Motor neuron (in vitro differentiated cells): ENCODE results near the gene KREMEN1. TPM values are rescaled to one million over a fixed set of nuclear protein-coding genes. Genes with fewer than 3 reads are reported as not detected.

ENCODE experiments used
- ATAC-seq, 8 experiments: fragments of 200-7000 bp; cut with Tn5 transposase; replicated peaks in 6 of 8; 2 replicates each; pipeline ENCODE4 v1.8.0; 2021; ENCODE audit warnings: mild to moderate bottlenecking in 8 of 8, moderate library complexity in 8 of 8
- H3K27ac ChIP-seq, 2 donors: fragments of 250-450 bp; sonication (Bioruptor Pico); 2 replicates each; pipeline ENCODE4 v1.9.0; 2021; ENCODE audit warnings: antibody characterized with exemption in 2 of 2, mild to moderate bottlenecking in 2 of 2, moderate library complexity in 1 of 2
- H3K4me1 ChIP-seq, 2 donors: fragments of 250-450 bp; sonication (Bioruptor Pico); replicated peaks in 1 of 2; 2 replicates each; pipeline ENCODE4 v1.6.1; 2021; ENCODE audit warnings: antibody characterized with exemption in 2 of 2, mild to moderate bottlenecking in 2 of 2, moderate library complexity in 1 of 2
- H3K4me3 ChIP-seq, 5 donors: fragments of 250-450 bp; sonication (Bioruptor Pico); 2 replicates each; pipeline ENCODE4 v1.9.0; 2021; ENCODE audit warnings: antibody characterized with exemption in 5 of 5, mild to moderate bottlenecking in 5 of 5, moderate library complexity in 4 of 5
- WGBS, 10 experiments: fragments of 450-650 bp; shearing (Covaris generic); methylation state at CpG; one replicate each; pipeline ENCODE4 v1.0.0; 2022; 5-methylcytosine and 5-hydroxymethylcytosine counted together
- in situ Hi-C, 9 experiments: fragments of 400-800 bp; cut with MboI; loops; one replicate each; pipeline ENCODE4 v1.15.0; 2021; ENCODE audit warnings: low sequenced_read_pairs in 9 of 9, low pct_unique_long_range_greater_than_20kb in 2 of 9; ENCODE audit not compliant: unreplicated experiment in 9 of 9
- total RNA-seq, 8 experiments: library from RNA; unstranded; fragments of 300-600 nt; gene quantifications; 2 replicates each; pipeline versions ENCODE4 v1.2.3 to v1.2.4, GENCODE V29; 2022

Gene KREMEN1
- total RNA-seq, 8 experiments from 2014 or later = 3.3 to 16.5 (median 6.4) TPM

GRCh38 chr22:29147331-29147899, 74.6 kb downstream of the KREMEN1 start:
- Histone ChIP-seq H3K4me1 (peaks cover 19 to 30% of the 10 kb centered on the region in 2 donors), H3K27ac (no peak overlapping the region), H3K4me3 (no peak overlapping the region)
- in situ Hi-C loops = loop anchor here in 1 of 9 experiments (10.0 kb wide), 1 partner anchor 293 kb away; no protein-coding TSS in a partner anchor
- peak in 5 of 8 experiments; percentile 20 to 70 (median 51) for ATAC-seq
- 56 to 93% (median 86%) methylated on average over 3 to 4 of the region's 9 CpGs; no CpG with 5 or more reads in 4 of the 10 experiments for WGBS, 10 experiments

DNA sequence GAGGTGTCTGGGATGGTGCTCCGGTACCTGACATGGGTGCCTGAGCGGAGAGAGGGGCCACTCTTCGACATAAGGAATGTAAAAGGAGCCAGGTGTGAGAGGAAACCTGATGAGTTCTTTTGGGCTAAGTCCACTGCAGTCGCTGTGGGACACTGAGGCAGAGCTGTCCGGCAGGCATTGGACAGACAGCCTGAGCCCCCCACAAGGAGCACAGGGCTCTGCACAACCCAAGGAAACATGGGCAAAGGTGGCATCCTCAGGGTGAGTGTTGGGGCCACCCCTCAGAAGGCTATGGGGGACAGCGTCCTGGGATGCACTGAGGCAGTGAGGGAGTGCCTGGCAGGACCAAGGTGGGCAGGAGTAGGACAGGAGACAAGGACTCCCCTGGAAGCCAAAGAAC, 75.2 kb downstream of the KREMEN1 start:
- in situ Hi-C loops = loop anchor here in 1 of 9 experiments (10.0 kb wide), 1 partner anchor 293 kb away; no protein-coding TSS in a partner anchor
- H3K4me3 ChIP-seq = no peak overlapping the region
- H3K4me1 ChIP-seq = peaks cover 25 to 35% of the 10 kb centered on the region in 2 donors
- 40 to 100% (median 50%) methylated on average over 1 to 3 of the region's 6 CpGs; no CpG with 5 or more reads in 5 of the 10 experiments for WGBS, 10 experiments
- no peak for ATAC-seq
- H3K27ac ChIP-seq = no peak overlapping the region

GRCh38 chr22:29148826-29149225, 76.0 kb downstream of the KREMEN1 start:
- no peak for ATAC-seq
- H3K4me3 ChIP-seq = no peak overlapping the region
- in situ Hi-C loops = loop anchor here in 1 of 9 experiments (10.0 kb wide), 1 partner anchor 294 kb away; no protein-coding TSS in a partner anchor
- 60 to 100% (median 94%) methylated on average over 1 to 4 of the region's 10 CpGs; no CpG with 5 or more reads in 5 of the 10 experiments for WGBS, 10 experiments
- H3K4me1 ChIP-seq = peaks cover 31 to 35% of the 10 kb centered on the region in 2 donors
- H3K27ac ChIP-seq = no peak overlapping the region

GRCh38 chr22:29149841-29150555, 77.2 kb downstream of the KREMEN1 start:
- WGBS, 10 experiments = 13 to 100% (median 57%) methylated on average over 1 to 6 of the region's 16 CpGs; no CpG with 5 or more reads in 3 of the 10 experiments
- in situ Hi-C loops = loop anchor here in 1 of 9 experiments (10.0 kb wide), 1 partner anchor 295 kb away; no protein-coding TSS in a partner anchor
- Histone ChIP-seq H3K27ac (no peak overlapping the region), H3K4me3 (no peak overlapping the region), H3K4me1 (peaks cover 35 to 42% of the 10 kb centered on the region in 2 donors)
- peak in 4 of 8 experiments; percentile 11 to 33 (median 23) for ATAC-seq

GRCh38 chr22:29150701-29151100, 77.9 kb downstream of the KREMEN1 start:
- in situ Hi-C loops = no loop called here
- 75 to 100% (median 86%) methylated on average over 2 to 7 of the region's 9 CpGs; no CpG with 5 or more reads in 4 of the 10 experiments for WGBS, 10 experiments
- Histone ChIP-seq H3K4me1 (peaks cover 35 to 42% of the 10 kb centered on the region in 2 donors), H3K27ac (no peak overlapping the region), H3K4me3 (no peak overlapping the region)
- no peak for ATAC-seq

DNA sequence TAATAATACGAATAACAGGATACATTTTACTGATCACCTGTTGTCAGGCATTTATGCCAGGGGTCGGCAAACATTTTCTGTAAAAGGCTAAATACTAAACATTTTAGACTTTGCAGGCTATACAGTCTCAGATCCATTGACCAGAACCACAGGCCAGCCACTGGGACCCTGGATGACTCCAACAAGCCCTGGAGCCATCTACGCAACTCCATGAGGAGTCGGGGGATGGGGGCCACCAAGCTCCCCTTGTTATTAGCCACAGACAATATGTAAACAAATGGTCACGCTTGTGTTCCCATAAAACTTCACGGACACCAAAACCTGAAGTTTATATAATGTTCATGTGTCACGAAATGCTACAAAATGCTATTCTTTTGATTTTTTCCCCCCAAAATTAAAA, 78.5 kb downstream of the KREMEN1 start:
- in situ Hi-C loops = no loop called here
- WGBS, 10 experiments = 76 to 100% (median 95%) methylated on average over 1 to 6 of the region's 7 CpGs; no CpG with 5 or more reads in 2 of the 10 experiments
- no peak overlapping the region for H3K4me3 ChIP-seq
- peaks cover 38 to 45% of the 10 kb centered on the region in 2 donors for H3K4me1 ChIP-seq
- no peak for ATAC-seq
- no peak overlapping the region for H3K27ac ChIP-seq

DNA sequence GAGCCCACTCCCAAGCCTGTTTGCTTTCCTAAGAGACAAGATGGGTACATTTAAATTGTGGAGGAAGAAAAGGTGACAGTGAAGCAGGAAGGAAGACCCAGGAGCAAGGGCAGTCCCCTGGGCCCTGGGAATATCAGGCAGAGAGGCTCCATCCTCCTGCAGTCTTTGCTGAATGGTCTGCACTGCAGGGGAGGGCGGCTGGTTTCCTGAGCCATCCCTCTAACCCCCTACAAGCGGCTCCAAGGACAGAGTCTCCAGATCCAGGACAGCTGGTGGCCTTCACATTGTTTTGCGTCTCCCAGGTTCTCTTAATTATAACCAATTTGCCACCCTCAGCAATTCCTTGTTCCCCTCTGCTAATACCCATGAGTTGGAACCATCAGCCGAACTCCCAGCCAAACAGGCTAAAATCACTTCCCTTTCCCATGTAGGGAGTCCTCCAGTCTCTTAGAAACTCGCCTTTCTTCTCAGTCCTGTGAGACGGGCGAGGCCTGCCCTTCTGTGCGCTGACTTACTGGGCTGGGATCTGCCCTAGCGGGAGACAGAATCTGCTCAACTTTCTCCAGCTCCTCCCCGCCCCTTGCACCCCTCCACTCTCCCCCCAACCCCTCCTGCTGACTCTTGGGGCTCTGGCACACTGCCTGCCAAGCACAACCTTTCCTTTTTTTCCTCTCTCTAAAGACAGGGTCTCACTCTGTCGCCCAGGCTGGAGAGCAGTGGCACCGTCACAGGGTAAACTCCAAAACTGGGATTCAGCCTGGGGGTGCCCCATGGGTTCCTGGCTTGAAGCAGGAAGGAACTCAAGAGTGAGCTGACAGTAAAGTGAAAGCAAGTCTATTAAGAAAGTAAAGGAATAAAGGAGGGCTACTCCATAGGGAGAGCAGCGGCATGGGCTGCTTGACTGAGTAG, 79.5 kb downstream of the KREMEN1 start:
- in situ Hi-C loops = no loop called here
- Histone ChIP-seq H3K4me3 (no peak overlapping the region), H3K27ac (peak overlapping the region; percentile 53 to 80), H3K4me1 (peaks cover 43 to 47% of the 10 kb centered on the region in 2 donors)
- peak; percentile 48 to 67 (median 62) for ATAC-seq
- WGBS, 10 experiments = 18 to 61% (median 40%) methylated on average over 2 to 6 of the region's 13 CpGs; no CpG with 5 or more reads in 4 of the 10 experiments

DNA sequence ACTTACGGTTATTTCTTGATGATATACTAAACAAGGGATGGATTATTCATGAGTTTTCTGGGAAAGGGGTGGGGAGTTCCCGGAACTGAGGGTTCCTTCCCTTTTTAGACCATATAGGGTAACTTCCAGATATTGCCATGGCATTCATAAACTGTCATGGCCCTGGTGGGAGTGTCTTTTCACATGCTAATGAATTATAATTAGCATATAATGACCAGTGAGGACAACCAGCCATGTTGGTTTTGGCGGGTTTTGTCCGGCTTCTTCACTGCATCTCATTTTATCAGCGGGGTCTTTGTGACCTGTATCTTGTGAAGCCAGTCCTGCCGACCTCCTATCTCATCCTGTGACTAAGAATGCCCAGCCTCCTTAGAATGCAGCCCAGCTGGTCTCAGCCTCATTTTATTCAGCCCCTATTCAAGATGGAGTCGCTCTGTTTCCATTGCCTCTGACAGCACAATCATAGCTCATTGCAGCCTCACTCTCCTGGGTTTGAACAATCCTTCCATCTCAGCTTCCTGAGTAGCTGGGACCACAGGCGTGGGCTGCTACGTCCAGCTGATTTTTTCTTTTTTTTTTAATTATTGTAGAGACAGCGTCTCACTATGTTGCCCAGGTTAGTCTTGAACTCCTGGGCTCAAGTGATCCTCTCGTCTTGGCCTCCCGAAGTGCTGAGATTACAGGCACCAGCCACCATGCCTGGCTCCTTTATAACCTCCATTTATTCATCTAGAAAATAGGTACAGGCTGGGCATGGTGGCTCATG, 80.3 kb downstream of the KREMEN1 start:
- WGBS, 10 experiments = 49 to 100% (median 61%) methylated on average over 1 to 8 of the region's 12 CpGs
- in situ Hi-C loops = no loop called here
- Histone ChIP-seq H3K4me3 (no peak overlapping the region), H3K4me1 (peaks cover 43 to 44% of the 10 kb centered on the region in 2 donors), H3K27ac (peak overlapping the region; percentile 53 to 80)
- peak in 7 of 8 experiments; percentile 44 to 66 (median 59) for ATAC-seq

DNA sequence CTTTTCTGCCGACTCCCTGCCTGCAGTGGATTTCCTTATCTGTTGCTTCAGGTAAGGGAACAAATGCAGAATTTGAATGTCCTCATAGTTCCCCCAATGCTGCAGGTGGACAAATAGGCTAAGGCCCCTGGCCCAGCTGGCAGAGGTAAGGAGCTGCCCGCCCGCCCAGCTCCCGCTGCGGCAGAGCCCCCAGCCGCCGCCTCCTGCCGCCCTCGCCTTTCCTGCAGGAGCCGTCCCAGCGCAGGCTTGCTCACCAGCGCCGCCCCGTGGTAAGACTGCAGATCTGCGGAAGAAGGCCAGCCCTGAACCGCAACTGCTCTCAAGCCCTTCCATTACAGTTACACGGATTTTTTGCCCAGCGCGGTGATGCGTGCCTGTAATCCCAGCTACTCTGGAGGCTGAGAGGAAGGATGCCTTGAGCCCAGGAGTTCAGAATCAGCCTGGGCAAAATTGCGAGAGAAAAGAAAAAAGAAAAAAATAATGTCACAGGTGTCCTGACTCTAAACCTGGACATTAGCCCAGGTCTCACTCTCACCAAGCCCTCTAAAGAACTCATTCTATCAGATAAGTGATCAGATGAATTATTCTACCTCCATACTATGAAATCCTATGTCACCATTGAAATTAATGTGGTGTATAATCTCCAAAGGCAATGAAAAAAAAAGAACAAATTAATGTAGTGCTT, 81.7 kb downstream of the KREMEN1 start:
- 0 to 60% (median 13%) methylated on average over 1 to 7 of the region's 21 CpGs; no CpG with 5 or more reads in 4 of the 10 experiments for WGBS, 10 experiments
- Histone ChIP-seq H3K4me3 (no peak overlapping the region), H3K27ac (no peak overlapping the region), H3K4me1 (peaks cover 39 to 41% of the 10 kb centered on the region in 2 donors)
- in situ Hi-C loops = no loop called here
- ATAC-seq = peak; percentile 48 to 87 (median 62)

DNA sequence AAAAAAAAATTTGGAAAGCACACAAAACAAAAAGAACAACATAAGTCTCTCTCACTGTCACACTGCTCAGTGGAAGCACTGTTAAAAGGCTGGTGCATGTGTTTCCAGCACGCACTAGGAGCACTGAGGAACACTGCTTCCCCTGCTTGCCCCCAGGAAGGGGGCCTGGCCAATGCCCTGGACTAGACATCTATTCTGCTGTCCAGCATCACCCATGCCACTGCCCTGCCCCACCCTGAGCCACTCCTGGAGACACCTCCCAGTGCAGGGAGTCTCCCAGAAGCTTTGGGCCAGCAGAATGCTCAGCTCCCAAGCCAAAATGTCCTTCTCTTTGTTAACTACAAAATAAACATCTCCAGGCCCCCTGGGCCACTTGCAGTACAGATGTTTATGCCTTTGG, 83.1 kb downstream of the KREMEN1 start:
- Histone ChIP-seq H3K4me3 (no peak overlapping the region), H3K27ac (no peak overlapping the region), H3K4me1 (peaks cover 28 to 32% of the 10 kb centered on the region in 2 donors)
- 83 to 100% (median 93%) methylated on average over 1 of the region's 1 CpG; no CpG with 5 or more reads in 6 of the 10 experiments for WGBS, 10 experiments
- ATAC-seq = no peak
- in situ Hi-C loops = no loop called here

GRCh38 chr22:29156507-29156906, 83.7 kb downstream of the KREMEN1 start:
- ATAC-seq = peak in 6 of 8 experiments; percentile 19 to 51 (median 46)

More at GRCh38 chr22:29156507-29156906, 83.7 kb downstream of the KREMEN1 start:
- in situ Hi-C loops = no loop called here
- Histone ChIP-seq H3K4me1 (peaks cover 28 to 32% of the 10 kb centered on the region in 2 donors), H3K27ac (no peak overlapping the region), H3K4me3 (no peak overlapping the region)
- 0 to 73% (median 7%) methylated on average over 1 to 5 of the region's 9 CpGs; no CpG with 5 or more reads in 3 of the 10 experiments for WGBS, 10 experiments
